SK-N-MC (cell line): ENCODE data around the gene TNP1.

Source experiments
- FOXP2 ChIP-seq: optimal IDR thresholded peaks from 2 replicates; pipeline ENCODE3; 2011; ENCODE audit warnings: mild to moderate bottlenecking, moderate library complexity; ENCODE audit not compliant: insufficient read depth; ENCODE audit errors: extremely low read length, control extremely low read depth
- POLR2AphosphoS5 ChIP-seq: IDR thresholded peaks from 2 replicates; pipeline ENCODE4 v1.6.1; 2012; ENCODE audit warnings: mild to moderate bottlenecking, low read depth, low read length, borderline replicate concordance

- TF ChIP-seq POLR2AphosphoS5 (no peak), FOXP2 (no peak)
Observed at GRCh38 chr2:216881411-216881810, 21.5 kb upstream of the TNP1 start.
